Stomach (tissue), 9 donors: ENCODE results near the gene CHMP1A. TPM values are rescaled to one million over a fixed set of nuclear protein-coding genes. Genes with fewer than 3 reads are reported as not detected.
"Not testable (repeated sequence)": the region's sequence is repeated elsewhere in the genome, so short reads cannot be mapped to it uniquely, and the experiment has no call there.

Source experiments
- DNase-seq, 2 donors: peaks; one replicate each; pipeline versions ENCODE4 v3.0.0 to v3.0.0-alpha.2; 2013 to 2019
- H3K27ac ChIP-seq, 5 donors: fragments of 200-600 bp in 4 of 5; sonication (generic) in 4 of 5; one replicate each; pipeline ENCODE4 v1.5.1; 2013 to 2019; ENCODE audit warnings: mild to moderate bottlenecking in 1 of 5, moderate library complexity in 1 of 5
- H3K27me3 ChIP-seq, 3 donors: fragments of 200-600 bp; sonication (generic); one replicate each; pipeline ENCODE4 v1.5.1; 2017 to 2019; ENCODE audit warnings: mixed run types in 1 of 3
- H3K36me3 ChIP-seq, 4 donors: fragments of 200-600 bp; sonication (generic); 1 replicate in 3 of 4; 2 replicates in 1 of 4; pipeline ENCODE4 v1.5.1; 2016 to 2019
- H3K4me1 ChIP-seq, 4 donors: fragments of 200-600 bp; sonication (generic); one replicate each; pipeline ENCODE4 v1.5.1; 2016 to 2019
- H3K4me3 ChIP-seq, 4 donors: fragments of 200-600 bp; sonication (generic) in 3 of 4; one replicate each; pipeline ENCODE4 v1.5.1; 2016 to 2019; ENCODE audit warnings: mild to moderate bottlenecking in 1 of 4
- H3K9me3 ChIP-seq, 4 donors: fragments of 200-600 bp; sonication (generic); one replicate each; pipeline ENCODE4 v1.5.1; 2016 to 2019
- CTCF ChIP-seq, 7 experiments: fragments of 450-650 bp in 4 of 7; fragments of 200-600 bp in 3 of 7; sonication (generic) in 3 of 7; IDR thresholded peaks; one replicate each; pipeline ENCODE4 v1.5.1; 2016 to 2019; ENCODE audit warnings: antibody characterized with exemption in 7 of 7, control low read depth in 2 of 7, mild to moderate bottlenecking in 1 of 7
- EP300 ChIP-seq: sonication (generic); formaldehyde crosslinking; IDR thresholded peaks from one replicate; pipeline ENCODE4 v1.6.1; 2017; ENCODE audit warnings: antibody characterized with exemption
- POLR2A ChIP-seq, 4 donors: fragments of 450-650 bp; IDR thresholded peaks; one replicate each; pipeline ENCODE4 v1.6.1; 2016; ENCODE audit warnings: antibody characterized with exemption in 4 of 4, control low read depth in 2 of 4, mild to moderate bottlenecking in 1 of 4, moderate library complexity in 1 of 4
- POLR2AphosphoS5 ChIP-seq, 3 donors: sonication (generic); formaldehyde crosslinking; IDR thresholded peaks; one replicate each; pipeline ENCODE4 v1.6.1; 2016; ENCODE audit warnings: antibody characterized with exemption in 3 of 3
- WGBS, 5 donors: extraction: QIAGEN DNeasy Blood & Tissue Kit in 3 of 5; methylation state at CpG; one replicate each; pipeline versions ENCODE4 v1.1.5 to v1.1.7; 2013 to 2018; 5-methylcytosine and 5-hydroxymethylcytosine counted together
- intact Hi-C: fragments of 100-400 bp; cut with DNase I; formaldehyde crosslinking; loops from one replicate; pipeline ENCODE4 v1.15.1; 2023; ENCODE audit warnings: low total_unique reads
- polyA plus RNA-seq, 3 donors: library from polyadenylated mRNA; stranded (reverse); fragments of 200-250 nt; gene quantifications; one replicate each; pipeline ENCODE4 v1.2.3, GENCODE V29; 2013
- total RNA-seq, 5 donors: library from RNA; depleted of rRNA; stranded (reverse); fragments of >200 nt; gene quantifications; one replicate each; pipeline versions ENCODE4 v1.1.0 to v1.2.3, GENCODE V29; 2014 to 2016
- donor health status: healthy with polysubstance abuse.
- donor health status: Bipolar disorder and iron deficiency.
- donor health status: healthy.

Gene CHMP1A
- total and polyA plus RNA-seq, 8 donors: 20.1 to 146 (median 61.9) TPM

- no peaks in the 10 kb centered on the region for H3K27me3 ChIP-seq
- intact Hi-C loops: no loop called here
- no peak overlapping the region for H3K27ac ChIP-seq
- no peaks in the 10 kb centered on the region for H3K9me3 ChIP-seq
- no peak overlapping the region for H3K4me3 ChIP-seq
- no peak for DNase-seq
- TF ChIP-seq EP300 (no peak), CTCF (IDR thresholded peaks at IDR 0.05) (no peak), POLR2AphosphoS5 (IDR thresholded peaks at IDR 0.05) (no peak), POLR2A (IDR thresholded peaks at IDR 0.05) (no peak)
- peaks cover 34 to 76% (median 74%) of the 10 kb centered on the region in 4 donors for H3K36me3 ChIP-seq
- H3K4me1 ChIP-seq: peaks cover 12 to 38% (median 25%) of the 10 kb centered on the region in 4 donors
- WGBS, 5 donors: 91 to 96% (median 95%) methylated on average over 17 to 21 of the region's 21 CpGs
Measured at GRCh38 chr16:89691231-89691985, 33.9 kb upstream of the CHMP1A start.

GRCh38 chr16:89690392-89690901, 32.9 kb upstream of the CHMP1A start:
- intact Hi-C loops: no loop called here
- Histone ChIP-seq H3K27ac (no peak overlapping the region), H3K4me1 (peaks cover 12 to 34% (median 30%) of the 10 kb centered on the region in 4 donors), H3K36me3 (peaks cover 34 to 67% (median 65%) of the 10 kb centered on the region in 4 donors), H3K9me3 (no peaks in the 10 kb centered on the region), H3K4me3 (no peak overlapping the region), H3K27me3 (no peaks in the 10 kb centered on the region)
- 91 to 97% (median 93%) methylated on average over 15 to 16 of the region's 16 CpGs for WGBS, 5 donors
- no peak for TF ChIP-seq POLR2A (IDR thresholded peaks at IDR 0.05)
- DNase-seq: no peak

- WGBS, 5 donors: 73 to 93% (median 87%) methylated on average over 4 of the region's 4 CpGs
- H3K9me3 ChIP-seq, DNase-seq, H3K4me3 ChIP-seq, H3K27ac ChIP-seq, H3K27me3 ChIP-seq, intact Hi-C loops: not testable (repeated sequence)
- Histone ChIP-seq H3K4me1 (peaks cover 12 to 33% (median 29%) of the 10 kb centered on the region in 4 donors), H3K36me3 (peaks cover 34 to 58% (median 56%) of the 10 kb centered on the region in 4 donors)
Measured at GRCh38 chr16:89689621-89690020, 32.1 kb upstream of the CHMP1A start.

- DNase-seq: no peak
- Histone ChIP-seq H3K36me3 (peaks cover 29 to 54% (median 52%) of the 10 kb centered on the region in 4 donors), H3K4me1 (peaks cover 12 to 33% (median 29%) of the 10 kb centered on the region in 4 donors), H3K4me3 (no peak overlapping the region), H3K27ac (no peak overlapping the region), H3K9me3 (no peaks in the 10 kb centered on the region), H3K27me3 (no peaks in the 10 kb centered on the region)
- TF ChIP-seq EP300 (no peak), CTCF (IDR thresholded peaks at IDR 0.05) (no peak), POLR2AphosphoS5 (IDR thresholded peaks at IDR 0.05) (no peak), POLR2A (IDR thresholded peaks at IDR 0.05) (no peak)
- 85 to 93% (median 90%) methylated on average over 13 of the region's 13 CpGs for WGBS, 5 donors
- intact Hi-C loops: no loop called here
Measured at GRCh38 chr16:89689142-89689541, 31.6 kb upstream of the CHMP1A start.

GRCh38 chr16:89688395-89688794, 30.9 kb upstream of the CHMP1A start:
- Histone ChIP-seq H3K27me3 (no peaks in the 10 kb centered on the region), H3K9me3 (no peaks in the 10 kb centered on the region), H3K27ac (no peak overlapping the region), H3K4me3 (no peak overlapping the region), H3K36me3 (peaks cover 22 to 46% (median 44%) of the 10 kb centered on the region in 4 donors), H3K4me1 (peaks cover 12 to 33% (median 29%) of the 10 kb centered on the region in 4 donors)
- WGBS, 5 donors: 81 to 89% (median 85%) methylated on average over 5 of the region's 5 CpGs
- intact Hi-C loops: no loop called here
- no peak for DNase-seq
- TF ChIP-seq POLR2A (IDR thresholded peaks at IDR 0.05) (no peak), CTCF (IDR thresholded peaks at IDR 0.05) (no peak), POLR2AphosphoS5 (IDR thresholded peaks at IDR 0.05) (no peak), EP300 (no peak)
